Hepatocyte (in vitro differentiated cells): ENCODE data around the gene FOXM1. TPM values are rescaled to one million over a fixed set of nuclear protein-coding genes. Genes with fewer than 3 reads are reported as not detected.

Experiments
- DNase-seq: peaks from one replicate; pipeline ENCODE4 v3.0.0-alpha.2; 2016; ENCODE audit warnings: low spot score
- H2AFZ ChIP-seq: fragments of 200-600 bp; sonication (generic); 2 replicates; pipeline ENCODE4 v1.6.0; 2016; ENCODE audit warnings: antibody characterized with exemption, mild to moderate bottlenecking
- H3K27ac ChIP-seq: fragments of 200-600 bp; sonication (generic); 2 replicates; pipeline ENCODE4 v1.5.1; 2016; ENCODE audit warnings: mild to moderate bottlenecking
- H3K27me3 ChIP-seq: fragments of 200-600 bp; sonication (generic); 2 replicates; pipeline ENCODE4 v1.6.1; 2016
- H3K36me3 ChIP-seq: fragments of 200-600 bp; sonication (generic); replicated peaks from 2 replicates; pipeline ENCODE4 v1.5.1; 2016; ENCODE audit warnings: low read depth; ENCODE audit not compliant: insufficient read depth
- H3K4me1 ChIP-seq: fragments of 200-600 bp; sonication (generic); 2 replicates; pipeline ENCODE4 v1.5.1; 2016; ENCODE audit warnings: mild to moderate bottlenecking, moderate library complexity; ENCODE audit not compliant: insufficient read depth
- H3K4me2 ChIP-seq: fragments of 200-600 bp; sonication (generic); 2 replicates; pipeline ENCODE4 v1.6.0; 2016
- H3K4me3 ChIP-seq: fragments of 200-600 bp; sonication (generic); 2 replicates; pipeline ENCODE4 v1.5.1; 2016; ENCODE audit warnings: mild to moderate bottlenecking
- H3K79me2 ChIP-seq: fragments of 200-600 bp; sonication (generic); 2 replicates; pipeline ENCODE4 v1.6.0; 2017; ENCODE audit warnings: mild to moderate bottlenecking
- H3K9me2 ChIP-seq: fragments of 200-600 bp; sonication (generic); replicated peaks from 2 replicates; pipeline ENCODE4 v1.6.0; 2017; ENCODE audit warnings: mild to moderate bottlenecking; ENCODE audit not compliant: insufficient read depth
- H3K9me3 ChIP-seq: fragments of 200-600 bp; sonication (generic); 2 replicates; pipeline ENCODE4 v1.5.1; 2016; ENCODE audit warnings: low read depth, mild to moderate bottlenecking
- H4K20me1 ChIP-seq: fragments of 200-600 bp; sonication (generic); 2 replicates; pipeline ENCODE4 v1.6.0; 2016; ENCODE audit warnings: mild to moderate bottlenecking; ENCODE audit not compliant: insufficient read depth, poor library complexity, severe bottlenecking
- CTCF ChIP-seq: fragments of 200-600 bp; sonication (generic); IDR thresholded peaks from 2 replicates; pipeline ENCODE4 v1.5.1; 2016; ENCODE audit warnings: antibody characterized with exemption, mild to moderate bottlenecking; ENCODE audit not compliant: poor library complexity
- EZH2 ChIP-seq: fragments of 200-600 bp; sonication (generic); IDR thresholded peaks from 2 replicates; pipeline ENCODE4 v1.6.1; 2016; ENCODE audit warnings: antibody characterized with exemption, mild to moderate bottlenecking, borderline replicate concordance
- EZH2phosphoT487 ChIP-seq: fragments of 200-600 bp; sonication (generic); IDR thresholded peaks from one replicate; pipeline ENCODE4 v1.6.1; 2018; ENCODE audit warnings: antibody characterized with exemption, mild to moderate bottlenecking, low read depth, moderate library complexity; ENCODE audit not compliant: unreplicated experiment, severe bottlenecking
- WGBS: methylation state at CpG from one replicate; pipeline ENCODE4 v1.1.6; 2016; ENCODE audit warnings: low lambda C conversion rate; ENCODE audit errors: missing lambda C conversion rate; 5-methylcytosine and 5-hydroxymethylcytosine counted together
- polyA plus RNA-seq: library from polyadenylated mRNA; unstranded; fragments of >200 nt; fragmentation: Nextera tagmentation; extraction: Ambion mirVana; gene quantifications from 2 replicates; pipeline ENCODE4 v1.2.1, GENCODE V29; 2016
- total RNA-seq: library from RNA; depleted of rRNA; stranded (reverse); fragments of >200 nt; gene quantifications from 2 replicates; pipeline ENCODE4 v1.2.3, GENCODE V29; 2014

The FOXM1 gene
- total and polyA plus RNA-seq, 2 experiments from 2014 or later, result 6.8 to 11.0 TPM

- Histone ChIP-seq H3K79me2 (peaks cover 3% of the 10 kb centered on the region), H3K27me3 (no peaks in the 10 kb centered on the region), H3K4me3 (no peak overlapping the region), H3K4me2 (no peak overlapping the region), H3K27ac (no peak overlapping the region), H4K20me1 (no peaks in the 10 kb centered on the region), H3K36me3 (peaks cover 3% of the 10 kb centered on the region), H3K4me1 (no peaks in the 10 kb centered on the region), H3K9me2 (no peaks in the 10 kb centered on the region), H2AFZ (no peak overlapping the region), H3K9me3 (no peaks in the 10 kb centered on the region)
- WGBS, result over 99% methylated on average over 9 of the region's 9 CpGs
- TF ChIP-seq EZH2phosphoT487, result no peak
- no peak for TF ChIP-seq EZH2
- no peak for TF ChIP-seq CTCF
- DNase-seq, result no peak
Observed at GRCh38 chr12:2923057-2923456, 46.1 kb upstream of the FOXM1 start.

- Histone ChIP-seq H3K4me2 (no peak overlapping the region), H3K9me2 (no peaks in the 10 kb centered on the region), H3K27ac (no peak overlapping the region), H3K4me3 (no peak overlapping the region), H2AFZ (no peak overlapping the region), H3K36me3 (peaks cover 3% of the 10 kb centered on the region), H3K9me3 (no peaks in the 10 kb centered on the region), H3K79me2 (peaks cover 3% of the 10 kb centered on the region), H3K27me3 (no peaks in the 10 kb centered on the region), H3K4me1 (no peaks in the 10 kb centered on the region), H4K20me1 (no peaks in the 10 kb centered on the region)
- no peak for TF ChIP-seq CTCF
- TF ChIP-seq EZH2, result no peak
- TF ChIP-seq EZH2phosphoT487, result no peak
- WGBS, result 95% methylated on average over 2 of the region's 2 CpGs
- no peak for DNase-seq
Observed at GRCh38 chr12:2922329-2922728, 45.4 kb upstream of the FOXM1 start.

GRCh38 chr12:2919249-2919648, 42.3 kb upstream of the FOXM1 start:
- H3K4me3 ChIP-seq, result no peak overlapping the region
- no peaks in the 10 kb centered on the region for H4K20me1 ChIP-seq
- no peak overlapping the region for H3K27ac ChIP-seq
- WGBS, result 96% methylated on average over 2 of the region's 2 CpGs
- H2AFZ ChIP-seq, result no peak overlapping the region
- H3K36me3 ChIP-seq, result no peaks in the 10 kb centered on the region
- no peaks in the 10 kb centered on the region for H3K9me2 ChIP-seq
- H3K27me3 ChIP-seq, result no peaks in the 10 kb centered on the region
- H3K9me3 ChIP-seq, result no peaks in the 10 kb centered on the region
- no peaks in the 10 kb centered on the region for H3K4me1 ChIP-seq
- no peak for DNase-seq
- no peak for TF ChIP-seq EZH2phosphoT487
- no peak for TF ChIP-seq EZH2
- no peak for TF ChIP-seq CTCF
- no peak overlapping the region for H3K4me2 ChIP-seq
- H3K79me2 ChIP-seq, result peaks cover 3% of the 10 kb centered on the region

- no peak overlapping the region for H2AFZ ChIP-seq
- DNase-seq, result no peak
- H3K4me1 ChIP-seq, result no peaks in the 10 kb centered on the region
- H3K9me2 ChIP-seq, result no peaks in the 10 kb centered on the region
- H3K79me2 ChIP-seq, result peaks cover 14% of the 10 kb centered on the region
- H3K27ac ChIP-seq, result no peak overlapping the region
- TF ChIP-seq EZH2phosphoT487, result no peak
- no peak for TF ChIP-seq EZH2
- no peak for TF ChIP-seq CTCF
- H3K9me3 ChIP-seq, result no peaks in the 10 kb centered on the region
- H4K20me1 ChIP-seq, result no peaks in the 10 kb centered on the region
- H3K27me3 ChIP-seq, result no peaks in the 10 kb centered on the region
- no peak overlapping the region for H3K4me2 ChIP-seq
- no peak overlapping the region for H3K4me3 ChIP-seq
- WGBS, result 93% methylated on average over 3 of the region's 3 CpGs
- no peaks in the 10 kb centered on the region for H3K36me3 ChIP-seq
Observed at GRCh38 chr12:2912216-2912575, 35.2 kb upstream of the FOXM1 start.
